Mesenchymal stem cell (in vitro differentiated cells and primary cell): Measurements from ENCODE around the gene SECISBP2L.

Experiments
- DNase-seq: peaks from one replicate; pipeline ENCODE4 v3.0.0-alpha.2; 2013
- H2AFZ ChIP-seq: one replicate; pipeline ENCODE4 v1.6.1; 2013; ENCODE audit warnings: low read depth, mild to moderate bottlenecking, control low read depth, inconsistent platforms, low read length, moderate library complexity
- H2AK5ac ChIP-seq: 2 replicates; pipeline ENCODE4 v1.6.1; 2013; ENCODE audit warnings: low read length, moderate library complexity, mild to moderate bottlenecking, inconsistent platforms; ENCODE audit not compliant: severe bottlenecking
- H2BK120ac ChIP-seq: one replicate; pipeline ENCODE4 v1.6.1; 2013; ENCODE audit warnings: low read depth, mild to moderate bottlenecking, inconsistent platforms, low read length, moderate library complexity
- H2BK12ac ChIP-seq, 2 experiments: one replicate each; pipeline ENCODE4 v1.6.1; 2013; ENCODE audit warnings: inconsistent platforms in 2 of 2, low read length in 2 of 2, mild to moderate bottlenecking in 2 of 2, moderate library complexity in 2 of 2, control low read depth in 1 of 2
- H2BK15ac ChIP-seq: one replicate; pipeline ENCODE4 v1.6.1; 2013; ENCODE audit warnings: mild to moderate bottlenecking, low read depth, inconsistent platforms; ENCODE audit not compliant: poor library complexity, severe bottlenecking
- H2BK5ac ChIP-seq: 2 replicates; pipeline ENCODE4 v1.6.1; 2013; ENCODE audit warnings: low read depth, mild to moderate bottlenecking, low read length, control low read depth, inconsistent platforms; ENCODE audit not compliant: poor library complexity, severe bottlenecking
- H3K14ac ChIP-seq, 2 experiments: one replicate each; pipeline ENCODE4 v1.6.1; 2013; ENCODE audit warnings: inconsistent platforms in 2 of 2, low read length in 2 of 2, control low read depth in 1 of 2, mild to moderate bottlenecking in 1 of 2, moderate library complexity in 1 of 2
- H3K18ac ChIP-seq, 2 experiments: one replicate each; pipeline ENCODE4 v1.6.1; 2013; ENCODE audit warnings: inconsistent platforms in 2 of 2, low read length in 2 of 2, control low read depth in 1 of 2, low read depth in 1 of 2, mild to moderate bottlenecking in 1 of 2
- H3K23ac ChIP-seq, 2 experiments: one replicate each; pipeline ENCODE4 v1.6.1; 2013; ENCODE audit warnings: inconsistent platforms in 2 of 2, low read length in 2 of 2, mild to moderate bottlenecking in 2 of 2, moderate library complexity in 2 of 2, control low read depth in 1 of 2
- H3K27ac ChIP-seq: 2 replicates; pipeline ENCODE4 v1.5.1; 2013; ENCODE audit warnings: mild to moderate bottlenecking, moderate library complexity, low read length, control low read depth, inconsistent platforms; ENCODE audit not compliant: poor library complexity, severe bottlenecking
- H3K27me3 ChIP-seq, 2 experiments: 2 replicates each; pipeline versions ENCODE4 v1.6.1 to v1.7.0; 2013; ENCODE audit warnings: low read length in 2 of 2, mild to moderate bottlenecking in 2 of 2, moderate library complexity in 2 of 2, control low read depth in 1 of 2, inconsistent platforms in 1 of 2; ENCODE audit not compliant: control insufficient read depth in 1 of 2, insufficient read depth in 1 of 2
- H3K36me3 ChIP-seq, 2 experiments: 2 replicates each; pipeline versions ENCODE4 v1.6.1 to v1.7.0; 2013; ENCODE audit warnings: low read length in 2 of 2, control low read depth in 1 of 2, inconsistent platforms in 1 of 2, low read depth in 1 of 2, mild to moderate bottlenecking in 1 of 2; ENCODE audit not compliant: insufficient read depth in 2 of 2, control insufficient read depth in 1 of 2
- H3K4ac ChIP-seq, 2 experiments: one replicate each; pipeline ENCODE4 v1.6.1; 2013; ENCODE audit warnings: inconsistent platforms in 2 of 2, low read length in 2 of 2, mild to moderate bottlenecking in 2 of 2, moderate library complexity in 2 of 2, control low read depth in 1 of 2, low read depth in 1 of 2
- H3K4me1 ChIP-seq: 2 replicates; pipeline ENCODE4 v1.6.1; 2013; ENCODE audit warnings: low read depth, low read length, control low read depth; ENCODE audit not compliant: control insufficient read depth, insufficient read depth
- H3K4me2 ChIP-seq: 2 replicates; pipeline ENCODE4 v1.6.1; 2013; ENCODE audit warnings: low read length, mild to moderate bottlenecking, inconsistent platforms; ENCODE audit not compliant: poor library complexity, severe bottlenecking
- H3K4me3 ChIP-seq, 2 experiments: 2 replicates each; pipeline versions ENCODE4 v1.5.1 to v1.7.0; 2013; ENCODE audit warnings: low read length in 2 of 2, mild to moderate bottlenecking in 2 of 2, control low read depth in 1 of 2, low read depth in 1 of 2; ENCODE audit not compliant: insufficient read depth in 1 of 2
- H3K79me1 ChIP-seq: replicated peaks from 2 replicates; pipeline ENCODE4 v1.6.1; 2013; ENCODE audit warnings: mild to moderate bottlenecking, control low read depth, low read length, inconsistent platforms; ENCODE audit not compliant: poor library complexity, severe bottlenecking
- H3K9ac ChIP-seq: 2 replicates; pipeline ENCODE4 v1.7.0; 2013; ENCODE audit warnings: mild to moderate bottlenecking, low read length, moderate library complexity
- H3K9me3 ChIP-seq: 2 replicates; pipeline ENCODE4 v1.7.0; 2013; ENCODE audit warnings: mild to moderate bottlenecking, low read length; ENCODE audit not compliant: control insufficient read depth
- H4K8ac ChIP-seq: one replicate; pipeline ENCODE4 v1.6.1; 2013; ENCODE audit warnings: inconsistent platforms, mild to moderate bottlenecking, low read length, moderate library complexity
- H4K91ac ChIP-seq: one replicate; pipeline ENCODE4 v1.6.1; 2013; ENCODE audit warnings: mild to moderate bottlenecking, low read length, inconsistent platforms
- WGBS: methylation state at CpG from one replicate; pipeline ENCODE4 v1.1.7; 2013; ENCODE audit warnings: mixed read lengths; 5-methylcytosine and 5-hydroxymethylcytosine counted together

SECISBP2L gene

DNA sequence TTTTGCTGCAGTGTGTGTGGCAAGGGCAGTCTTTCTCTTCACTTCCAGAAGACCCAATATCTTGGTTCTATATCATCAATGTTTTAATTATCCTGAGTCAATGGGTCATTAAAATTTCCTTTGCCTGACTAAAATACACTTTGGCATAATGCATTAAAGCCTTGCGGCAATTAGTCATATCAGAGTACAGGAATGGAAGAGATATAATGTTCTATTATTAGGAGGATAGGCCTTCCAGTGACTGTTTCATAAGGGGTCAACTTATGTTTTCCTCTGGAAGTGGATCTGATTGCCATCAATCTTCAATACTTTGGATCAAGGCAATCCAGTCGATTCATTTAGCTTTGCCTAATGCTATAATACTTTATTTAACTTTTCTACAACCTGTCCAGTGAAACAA is 9.4 kb upstream of the SECISBP2L start:
- H3K9ac ChIP-seq: no peak overlapping the region
- no peak overlapping the region for H3K18ac ChIP-seq
- no peak overlapping the region for H2AK5ac ChIP-seq
- no peak overlapping the region for H3K4ac ChIP-seq
- no peak overlapping the region for H3K4me2 ChIP-seq
- H2AFZ ChIP-seq: no peak overlapping the region
- H4K91ac ChIP-seq: no peak overlapping the region
- no peak overlapping the region for H2BK120ac ChIP-seq
- H3K4me1 ChIP-seq: peaks cover 1% of the 10 kb centered on the region
- no peak for DNase-seq
- no peaks in the 10 kb centered on the region for H3K9me3 ChIP-seq
- WGBS: 95% methylated on average over 2 of the region's 2 CpGs
- H3K4me3 ChIP-seq: no peak overlapping the region
- no peaks in the 10 kb centered on the region for H3K36me3 ChIP-seq
- H3K79me1 ChIP-seq: no peaks in the 10 kb centered on the region
- H3K23ac ChIP-seq: no peak overlapping the region
- no peak overlapping the region for H2BK5ac ChIP-seq
- H3K14ac ChIP-seq: no peak overlapping the region
- H3K27ac ChIP-seq: no peak overlapping the region
- H3K27me3 ChIP-seq: no peaks in the 10 kb centered on the region
- H2BK15ac ChIP-seq: no peak overlapping the region
- no peak overlapping the region for H2BK12ac ChIP-seq
- no peak overlapping the region for H4K8ac ChIP-seq

DNA sequence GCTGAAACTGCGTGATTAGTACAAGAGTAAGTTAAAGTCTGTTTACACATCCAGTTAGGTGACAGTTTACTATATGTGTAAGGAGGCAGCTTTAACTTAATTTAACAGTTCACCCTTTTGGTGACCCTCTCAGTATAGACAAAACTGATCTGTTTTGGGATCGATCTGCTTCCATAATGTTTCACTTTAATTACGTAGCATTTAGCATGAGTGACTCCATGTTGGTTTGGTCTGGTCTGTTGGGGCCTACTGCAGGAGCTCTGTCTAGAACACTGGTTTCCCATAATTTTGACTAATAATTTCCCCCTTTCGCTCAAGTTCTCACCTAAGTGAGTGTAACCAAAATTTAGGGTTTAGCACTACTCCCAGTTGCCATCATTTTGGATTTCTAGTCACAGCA is 6.4 kb upstream of the SECISBP2L start:
- Histone ChIP-seq H3K4me1 (no peaks in the 10 kb centered on the region), H3K36me3 (no peaks in the 10 kb centered on the region), H3K4ac (no peak overlapping the region), H3K4me3 (no peak overlapping the region), H2AK5ac (no peak overlapping the region), H3K23ac (no peak overlapping the region), H2BK5ac (no peak overlapping the region), H4K8ac (no peak overlapping the region), H2BK15ac (no peak overlapping the region), H3K27me3 (no peaks in the 10 kb centered on the region), H3K14ac (no peak overlapping the region), H3K9me3 (no peaks in the 10 kb centered on the region), H2AFZ (no peak overlapping the region), H3K9ac (no peak overlapping the region), H2BK12ac (no peak overlapping the region), H3K4me2 (no peak overlapping the region), H2BK120ac (no peak overlapping the region), H3K79me1 (no peaks in the 10 kb centered on the region), H3K18ac (no peak overlapping the region), H3K27ac (no peak overlapping the region), H4K91ac (no peak overlapping the region)
- WGBS: over 99% methylated on average over 4 of the region's 4 CpGs
- no peak for DNase-seq

DNA sequence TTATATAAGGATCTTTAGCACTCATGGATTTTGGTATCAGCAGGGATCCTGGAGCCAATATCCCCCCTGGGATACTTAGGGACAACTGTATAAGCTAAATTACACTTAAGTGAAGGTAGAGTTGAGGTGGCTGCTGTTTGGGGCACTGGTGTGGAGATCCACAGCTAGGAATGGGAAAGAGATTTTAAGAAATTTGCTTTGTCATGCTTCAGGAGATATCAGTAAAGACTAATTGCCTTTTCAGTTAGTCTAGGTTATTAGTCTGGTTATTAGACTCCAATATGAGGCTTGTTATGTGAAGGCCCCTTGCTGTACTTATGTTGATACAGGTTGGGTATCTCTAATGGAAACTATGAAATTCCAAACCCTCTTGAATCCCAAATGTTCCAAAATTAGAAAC is 1.2 kb upstream of the SECISBP2L start:
- H2BK5ac ChIP-seq: no peak overlapping the region
- no peak overlapping the region for H2AK5ac ChIP-seq
- no peak overlapping the region for H3K4ac ChIP-seq
- H3K79me1 ChIP-seq: no peaks in the 10 kb centered on the region
- H3K9ac ChIP-seq: no peak overlapping the region
- H3K27ac ChIP-seq: no peak overlapping the region
- no peak overlapping the region for H3K4me2 ChIP-seq
- no peak overlapping the region for H2BK12ac ChIP-seq
- H4K91ac ChIP-seq: no peak overlapping the region
- no peaks in the 10 kb centered on the region for H3K9me3 ChIP-seq
- H3K4me1 ChIP-seq: no peaks in the 10 kb centered on the region
- H2AFZ ChIP-seq: no peak overlapping the region
- no peak overlapping the region for H3K4me3 ChIP-seq
- no peaks in the 10 kb centered on the region for H3K27me3 ChIP-seq
- H2BK15ac ChIP-seq: no peak overlapping the region
- no peak overlapping the region for H3K23ac ChIP-seq
- H4K8ac ChIP-seq: no peak overlapping the region
- H2BK120ac ChIP-seq: peak overlapping the region; percentile 5
- H3K36me3 ChIP-seq: peaks cover 0 to 3% of the 10 kb centered on the region in 2 experiments
- no peak for DNase-seq
- no peak overlapping the region for H3K14ac ChIP-seq
- no peak overlapping the region for H3K18ac ChIP-seq

DNA sequence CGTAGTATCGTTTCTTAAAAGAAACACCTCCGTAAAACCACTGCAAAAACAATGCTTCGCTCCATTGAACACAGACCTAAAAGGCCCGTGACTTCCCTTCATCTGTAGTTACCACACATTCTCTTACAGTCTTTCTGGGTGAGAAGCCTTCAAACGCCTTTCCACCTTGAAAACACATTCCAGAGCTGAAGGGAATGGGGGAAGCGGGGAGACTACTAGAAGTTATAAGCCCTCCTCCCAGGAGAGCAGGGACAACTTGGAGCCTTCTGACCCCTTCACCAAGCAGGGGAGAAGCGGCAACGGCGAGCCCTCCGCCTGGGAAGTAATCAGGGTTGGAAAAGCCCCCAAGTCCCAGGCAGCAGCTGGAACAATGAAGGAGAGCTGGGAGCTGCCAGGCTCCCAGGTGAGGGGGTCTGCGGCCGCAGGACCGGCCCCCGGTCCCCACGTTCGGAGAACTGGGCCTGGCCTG is 461 bp downstream of the SECISBP2L start:
- Histone ChIP-seq H3K4me2 (peak overlapping the region; percentile 31), H2AK5ac (peak overlapping the region; percentile 5), H3K79me1 (no peaks in the 10 kb centered on the region)

More for the DNA sequence above, 461 bp downstream of the SECISBP2L start:
- Histone ChIP-seq H2BK15ac (peak overlapping the region; percentile 15), H3K4me1 (no peaks in the 10 kb centered on the region), H4K91ac (peak overlapping the region; percentile 9), H3K27me3 (no peaks in the 10 kb centered on the region), H2BK120ac (peak overlapping the region; percentile 83), H3K4ac (peak overlapping the region; percentile 86 to 87), H3K23ac (peak overlapping the region in 1 of 2 experiments; percentile 14), H2AFZ (peak overlapping the region; percentile 91), H3K18ac (peak overlapping the region; percentile 75 to 98), H2BK5ac (peak overlapping the region; percentile 90), H2BK12ac (no peak overlapping the region), H3K36me3 (peaks cover 0 to 6% of the 10 kb centered on the region in 2 experiments), H3K4me3 (peak overlapping the region; percentile 83 to 90), H3K9ac (peak overlapping the region; percentile 96), H3K9me3 (no peaks in the 10 kb centered on the region), H3K14ac (peak overlapping the region; percentile 69 to 78), H4K8ac (peak overlapping the region; percentile 89), H3K27ac (peak overlapping the region; percentile 78)
- peak; percentile 59 for DNase-seq
- 2% methylated on average over 17 of the region's 17 CpGs for WGBS
